Dendritic cell treated with granulocyte-macrophage colony-stimulating factor and Interleukin-4, amounts not matched to agents 40 ng/mL and 50 ng/mL, for 4 days (primary cell): Measurements from ENCODE around the gene CHRDL2.
A peak's percentile ranks its signal among the peaks of the same experiment; 100 is the strongest.

Experiments used
- H3K27ac Mint-ChIP-seq: one replicate; pipeline ENCODE4 v1.8.0; 2022; ENCODE audit warnings: mild to moderate bottlenecking, mixed read lengths
- H3K27me3 Mint-ChIP-seq: one replicate; pipeline ENCODE4 v1.8.0; 2022; ENCODE audit warnings: mild to moderate bottlenecking, mixed read lengths
- H3K36me3 Mint-ChIP-seq: one replicate; pipeline ENCODE4 v1.8.0; 2022; ENCODE audit warnings: low read depth, mixed read lengths
- H3K4me1 Mint-ChIP-seq: one replicate; pipeline ENCODE4 v1.8.0; 2022; ENCODE audit warnings: low read depth, mixed read lengths
- H3K4me3 Mint-ChIP-seq: one replicate; pipeline ENCODE4 v1.8.0; 2022; ENCODE audit warnings: mild to moderate bottlenecking, moderate library complexity, mixed read lengths
- H3K9me3 Mint-ChIP-seq: one replicate; pipeline ENCODE4 v1.8.0; 2022; ENCODE audit warnings: mixed read lengths
- intact Hi-C: fragments of 100-400 bp; cut with micrococcal nuclease; formaldehyde crosslinking; loops from one replicate; pipeline ENCODE4 v1.15.0; 2022

Gene CHRDL2

GRCh38 chr11:74717221-74717969, 13.8 kb downstream of the CHRDL2 start:
- Mint-ChIP-seq H3K4me1 (no peaks in the 10 kb centered on the region), H3K27ac (no peak overlapping the region), H3K36me3 (no peaks in the 10 kb centered on the region), H3K27me3 (peaks cover 11% of the 10 kb centered on the region), H3K4me3 (no peak overlapping the region), H3K9me3 (no peaks in the 10 kb centered on the region)
- intact Hi-C loops, result no loop called here

- no peaks in the 10 kb centered on the region for H3K36me3 Mint-ChIP-seq
- H3K27ac Mint-ChIP-seq, result no peak overlapping the region
- H3K4me1 Mint-ChIP-seq, result no peaks in the 10 kb centered on the region
- peaks cover 13% of the 10 kb centered on the region for H3K27me3 Mint-ChIP-seq
- intact Hi-C loops, result no loop called here
- H3K4me3 Mint-ChIP-seq, result no peak overlapping the region
- no peaks in the 10 kb centered on the region for H3K9me3 Mint-ChIP-seq
These were observed 16.3 kb downstream of the CHRDL2 start for GRCh38 chr11:74714904-74715303.

GRCh38 chr11:74713686-74714085, 17.5 kb downstream of the CHRDL2 start:
- H3K4me1 Mint-ChIP-seq, result no peaks in the 10 kb centered on the region
- peaks cover 10% of the 10 kb centered on the region for H3K27me3 Mint-ChIP-seq
- H3K9me3 Mint-ChIP-seq, result no peaks in the 10 kb centered on the region
- H3K4me3 Mint-ChIP-seq, result no peak overlapping the region
- no peak overlapping the region for H3K27ac Mint-ChIP-seq
- no peaks in the 10 kb centered on the region for H3K36me3 Mint-ChIP-seq
- intact Hi-C loops, result no loop called here

DNA sequence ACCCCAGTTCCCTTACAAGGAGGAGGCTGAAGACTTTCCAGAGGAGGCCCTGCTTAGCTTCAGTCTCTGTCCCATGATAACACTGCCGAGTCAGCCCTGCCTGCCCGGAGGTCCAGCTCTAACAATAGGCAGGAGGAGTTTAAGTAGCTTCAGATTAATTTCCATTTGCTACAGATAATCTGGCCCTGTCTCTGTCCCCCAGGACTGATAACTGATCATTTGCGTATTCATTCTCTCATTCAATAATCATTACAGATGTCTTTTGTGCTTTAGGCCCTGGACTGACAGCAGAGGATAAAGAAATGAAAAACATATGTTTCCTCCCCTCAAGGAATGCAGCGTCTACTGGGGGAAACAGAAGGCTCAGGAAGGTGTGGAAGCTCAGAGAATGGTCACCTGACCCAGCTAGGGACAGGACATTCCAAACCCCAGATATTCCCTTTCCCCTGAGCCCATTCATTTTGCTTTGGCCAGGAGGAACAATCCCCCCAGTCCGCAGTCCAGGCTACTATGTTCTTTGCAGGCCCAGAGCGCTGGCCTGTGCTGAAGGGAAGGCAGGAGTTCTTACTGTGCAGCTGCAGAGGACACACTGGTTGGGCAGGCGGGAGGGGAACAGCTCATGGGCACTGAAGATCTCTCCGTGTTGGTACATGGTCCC, 20.8 kb downstream of the CHRDL2 start:
- intact Hi-C loops, result no loop called here
- no peak overlapping the region for H3K4me3 Mint-ChIP-seq
- no peak overlapping the region for H3K27ac Mint-ChIP-seq
- H3K36me3 Mint-ChIP-seq, result no peaks in the 10 kb centered on the region
- peaks cover 2% of the 10 kb centered on the region for H3K27me3 Mint-ChIP-seq
- peaks cover 11% of the 10 kb centered on the region for H3K4me1 Mint-ChIP-seq
- no peaks in the 10 kb centered on the region for H3K9me3 Mint-ChIP-seq

GRCh38 chr11:74709175-74709574, 22.1 kb downstream of the CHRDL2 start:
- Mint-ChIP-seq H3K4me3 (no peak overlapping the region), H3K27ac (no peak overlapping the region), H3K9me3 (no peaks in the 10 kb centered on the region), H3K4me1 (peaks cover 11% of the 10 kb centered on the region), H3K36me3 (no peaks in the 10 kb centered on the region), H3K27me3 (peaks cover 2% of the 10 kb centered on the region)
- intact Hi-C loops, result no loop called here

DNA sequence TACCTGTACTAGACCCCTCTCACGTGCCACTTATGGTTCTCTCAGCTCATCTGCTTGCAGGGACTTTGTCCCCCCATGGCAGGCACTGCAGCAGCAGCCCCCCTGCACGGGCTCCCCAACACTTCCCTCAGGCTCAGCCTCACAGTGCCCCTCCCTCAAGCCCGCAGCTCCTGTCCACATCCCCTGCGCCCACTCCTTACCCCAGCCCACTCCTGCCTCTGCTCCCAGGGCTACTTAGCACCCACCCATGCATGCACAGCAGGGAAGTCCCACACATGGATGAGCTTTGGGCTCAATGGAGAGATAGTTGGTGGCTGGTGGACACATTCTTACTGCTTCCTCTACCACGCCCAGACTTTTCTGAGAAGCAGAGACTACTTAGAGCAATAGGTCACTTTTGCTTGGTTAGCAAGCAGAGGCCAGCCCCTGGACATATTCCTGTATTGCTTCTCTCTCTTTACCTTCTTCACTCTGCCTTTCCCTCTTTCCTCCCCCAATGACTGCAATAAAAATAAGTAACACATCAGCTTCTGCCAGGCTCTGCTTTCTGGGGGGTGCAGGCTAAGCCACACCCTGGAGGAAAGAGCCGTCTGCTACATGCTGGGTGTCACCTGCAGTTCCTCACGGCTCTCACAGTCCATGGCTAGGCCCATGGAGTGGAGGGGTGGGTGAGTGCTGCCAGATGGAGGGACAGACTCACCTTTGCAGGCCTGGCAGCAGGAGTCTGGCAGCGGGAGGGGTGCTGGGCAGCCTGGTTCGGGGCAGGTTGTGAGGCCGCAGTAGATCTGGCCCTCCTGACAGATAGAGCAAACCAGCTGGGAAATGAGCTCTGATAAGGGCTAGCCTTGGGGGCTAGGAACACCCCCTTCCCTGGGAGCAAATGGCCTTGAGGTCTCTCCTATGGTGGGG, 23.4 kb downstream of the CHRDL2 start:
- H3K4me3 Mint-ChIP-seq, result no peak overlapping the region
- H3K9me3 Mint-ChIP-seq, result no peaks in the 10 kb centered on the region
- peaks cover 6% of the 10 kb centered on the region for H3K27me3 Mint-ChIP-seq
- intact Hi-C loops, result no loop called here
- peak overlapping the region; percentile 55 for H3K27ac Mint-ChIP-seq
- no peaks in the 10 kb centered on the region for H3K36me3 Mint-ChIP-seq
- peaks cover 11% of the 10 kb centered on the region for H3K4me1 Mint-ChIP-seq

- Mint-ChIP-seq H3K27me3 (peaks cover 7% of the 10 kb centered on the region), H3K4me1 (peaks cover 11% of the 10 kb centered on the region), H3K36me3 (no peaks in the 10 kb centered on the region), H3K4me3 (no peak overlapping the region), H3K27ac (peak overlapping the region; percentile 55), H3K9me3 (no peaks in the 10 kb centered on the region)
- intact Hi-C loops, result no loop called here
These were observed 24.0 kb downstream of the CHRDL2 start for GRCh38 chr11:74707182-74707581.

- Mint-ChIP-seq H3K4me3 (no peak overlapping the region), H3K36me3 (peaks cover 4% of the 10 kb centered on the region), H3K27me3 (peaks cover 7% of the 10 kb centered on the region), H3K4me1 (peaks cover 11% of the 10 kb centered on the region), H3K9me3 (no peaks in the 10 kb centered on the region), H3K27ac (no peak overlapping the region)
- intact Hi-C loops, result loop anchor here (2.0 kb wide), 1 partner anchor 34 kb away; no protein-coding TSS in a partner anchor
These were observed 28.0 kb downstream of the CHRDL2 start for GRCh38 chr11:74703211-74703610.

DNA sequence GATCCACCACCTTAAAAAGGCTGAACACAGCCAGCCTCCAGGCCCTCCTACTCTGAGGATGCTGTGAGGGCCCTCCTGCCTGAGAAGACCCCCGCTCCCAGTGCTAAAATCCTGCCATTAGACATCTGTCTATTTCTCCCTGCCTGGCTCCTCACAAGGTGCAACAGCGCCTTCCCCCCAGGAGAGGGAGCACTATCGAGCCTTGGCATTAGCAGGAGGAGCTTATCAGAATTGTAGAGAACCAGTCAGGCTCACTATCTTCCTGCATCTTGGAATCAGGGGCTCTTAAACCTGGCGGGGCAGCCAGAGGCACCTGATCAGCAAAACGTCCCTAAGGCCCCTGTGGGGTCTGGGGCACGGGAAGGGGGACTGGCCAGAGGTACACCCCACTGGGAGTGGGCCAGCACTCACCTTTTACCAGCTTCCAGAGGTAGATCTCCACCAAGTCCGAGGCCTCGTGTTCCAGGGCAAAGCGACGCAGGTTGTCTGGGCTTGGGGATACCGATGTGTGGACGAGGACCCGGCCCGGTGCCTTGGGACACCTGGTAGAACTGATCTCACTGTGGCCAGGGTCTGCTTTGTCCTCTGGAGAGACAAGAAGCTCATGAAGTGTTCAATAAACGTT, 28.7 kb downstream of the CHRDL2 start:
- H3K4me3 Mint-ChIP-seq, result no peak overlapping the region
- H3K27me3 Mint-ChIP-seq, result peaks cover 10% of the 10 kb centered on the region
- peaks cover 5% of the 10 kb centered on the region for H3K4me1 Mint-ChIP-seq
- peaks cover 7% of the 10 kb centered on the region for H3K36me3 Mint-ChIP-seq
- intact Hi-C loops, result loop anchor here (2.0 kb wide), 1 partner anchor 34 kb away; no protein-coding TSS in a partner anchor
- no peaks in the 10 kb centered on the region for H3K9me3 Mint-ChIP-seq
- no peak overlapping the region for H3K27ac Mint-ChIP-seq

DNA sequence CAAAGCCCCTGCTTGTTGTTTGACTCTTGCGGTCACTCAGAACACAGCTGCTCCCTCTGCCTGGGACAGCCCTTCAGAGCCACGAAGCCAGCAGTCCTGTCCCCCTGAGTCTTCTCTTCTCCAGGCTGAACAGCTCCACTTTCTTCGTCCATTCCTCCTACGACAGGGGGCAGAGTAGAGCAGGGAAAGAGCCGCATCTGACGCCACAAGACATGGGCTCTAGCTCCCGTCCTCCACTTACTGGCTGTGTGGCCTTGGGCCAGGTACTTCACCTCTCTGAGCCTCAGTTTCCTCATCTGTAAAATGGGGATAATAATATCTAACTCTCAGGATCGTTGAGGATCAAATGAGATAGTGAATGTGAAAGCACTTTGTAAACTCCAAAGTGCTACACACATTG, 29.9 kb downstream of the CHRDL2 start:
- Mint-ChIP-seq H3K4me1 (peaks cover 13% of the 10 kb centered on the region), H3K9me3 (no peaks in the 10 kb centered on the region), H3K27ac (no peak overlapping the region), H3K27me3 (peaks cover 19% of the 10 kb centered on the region), H3K4me3 (no peak overlapping the region), H3K36me3 (peaks cover 7% of the 10 kb centered on the region)
- intact Hi-C loops, result no loop called here

DNA sequence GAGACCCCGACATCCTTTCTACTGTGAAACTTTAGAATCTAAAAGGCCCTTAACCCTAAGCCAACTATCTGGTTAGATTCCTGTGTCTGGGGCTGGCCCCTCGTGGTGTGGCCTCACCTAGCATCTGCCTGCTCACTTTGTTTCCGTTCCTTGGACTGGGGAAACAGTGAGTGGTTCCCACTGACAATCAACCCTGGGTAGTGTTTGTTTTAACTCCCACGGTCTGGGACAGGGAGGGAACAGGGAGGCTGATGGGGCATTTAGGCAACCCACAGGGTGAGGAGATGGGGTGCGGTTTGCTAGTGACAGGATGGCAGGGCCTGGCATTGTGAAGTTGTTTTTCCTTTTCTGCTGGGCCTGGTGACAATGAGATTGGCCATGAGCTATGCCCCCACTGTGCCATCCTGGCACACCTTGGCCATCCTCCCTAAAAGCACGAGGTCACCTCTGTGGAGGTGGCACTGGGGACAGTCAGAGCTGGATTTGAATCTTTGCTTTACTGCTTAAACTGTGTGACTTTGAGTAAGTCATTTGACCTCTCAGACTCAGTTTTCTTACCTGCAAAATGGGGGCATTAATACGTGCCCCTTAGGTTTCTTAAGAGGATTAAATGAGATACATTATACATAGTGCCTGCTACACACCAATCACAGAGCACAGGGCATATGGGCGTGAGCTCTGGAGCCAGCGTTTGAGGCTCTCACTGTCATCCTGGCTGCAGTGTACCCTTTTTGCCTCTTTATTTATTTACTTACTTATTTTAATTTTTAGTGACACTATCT, 31.4 kb downstream of the CHRDL2 start:
- H3K27me3 Mint-ChIP-seq, result peaks cover 25% of the 10 kb centered on the region
- H3K36me3 Mint-ChIP-seq, result peaks cover 7% of the 10 kb centered on the region
- no peaks in the 10 kb centered on the region for H3K9me3 Mint-ChIP-seq
- H3K4me1 Mint-ChIP-seq, result peaks cover 18% of the 10 kb centered on the region
- H3K4me3 Mint-ChIP-seq, result no peak overlapping the region
- peak overlapping the region; percentile 18 for H3K27ac Mint-ChIP-seq
- intact Hi-C loops, result no loop called here

GRCh38 chr11:74697722-74698121, 33.5 kb downstream of the CHRDL2 start:
- Mint-ChIP-seq H3K4me3 (no peak overlapping the region), H3K27ac (no peak overlapping the region), H3K4me1 (peaks cover 24% of the 10 kb centered on the region), H3K9me3 (no peaks in the 10 kb centered on the region), H3K36me3 (peaks cover 19% of the 10 kb centered on the region), H3K27me3 (peaks cover 37% of the 10 kb centered on the region)
- intact Hi-C loops, result no loop called here
